Dedifferentiated amniotic fluid mesenchymal stem cell (primary cell): ENCODE measurements around the gene DAZAP2.
"Not testable (repeated sequence)": the region's sequence is repeated elsewhere in the genome, so short reads cannot be mapped to it uniquely, and the experiment has no call there.

Experiments
- DNase-seq: peaks from one replicate; pipeline ENCODE4 v3.0.0-alpha.2; 2016; ENCODE audit errors: extremely low spot score

The DAZAP2 gene

DNA sequence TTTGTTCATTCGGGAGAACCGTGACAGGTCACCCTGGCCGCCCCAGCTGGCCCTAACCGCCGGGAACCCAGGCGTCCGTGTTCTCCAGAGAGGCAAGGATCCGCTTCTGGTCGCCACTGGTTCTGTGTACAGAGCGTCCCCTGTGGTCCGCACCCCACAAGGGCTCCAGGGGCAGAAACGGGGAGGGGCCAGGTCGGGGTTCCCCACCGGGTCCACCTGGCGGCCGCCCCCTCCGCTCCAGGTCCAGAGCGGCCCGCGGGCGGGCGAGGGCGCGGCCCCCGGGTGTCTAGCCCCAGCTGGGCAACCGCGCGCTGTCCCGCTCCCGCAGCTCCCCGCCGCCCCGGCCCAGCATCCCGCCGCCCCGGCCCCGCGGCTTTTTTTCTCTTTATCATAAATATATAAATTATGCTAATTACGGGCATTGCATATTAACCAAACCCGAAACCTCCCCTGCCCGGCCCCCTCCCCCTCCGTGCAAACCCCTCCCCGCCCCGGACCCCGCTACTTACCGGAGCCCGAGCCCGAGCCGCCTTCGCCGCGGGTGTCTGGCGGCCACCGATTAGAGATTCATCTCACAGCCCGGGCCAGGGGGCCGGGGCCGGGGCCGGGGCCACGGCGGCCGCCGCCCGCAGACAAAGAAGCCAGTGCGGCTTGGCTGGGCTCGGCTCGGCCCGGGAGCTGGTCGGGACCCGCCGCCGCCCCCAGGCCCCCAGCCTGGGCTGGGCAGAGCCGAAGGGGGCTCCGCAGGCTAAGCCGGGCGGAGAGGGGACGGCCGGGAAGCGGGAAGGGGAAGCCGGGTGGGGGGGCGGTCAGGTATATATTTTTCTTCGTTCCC lies 21.3 kb upstream of the DAZAP2 start:
- DNase-seq, result no peak

- DNase-seq, result peak; percentile 81
Measured at GRCh38 chr12:51217968-51218606, 20.5 kb upstream of the DAZAP2 start, which contains the start of gene POU6F1. TSS of gene POU6F1 (minus strand) at chr12:51218062. CDS start at chr12:51206836, 11,226 bp downstream.

- DNase-seq, result no peak
Measured at GRCh38 chr12:51218607-51219161, 19.9 kb upstream of the DAZAP2 start.

DNA sequence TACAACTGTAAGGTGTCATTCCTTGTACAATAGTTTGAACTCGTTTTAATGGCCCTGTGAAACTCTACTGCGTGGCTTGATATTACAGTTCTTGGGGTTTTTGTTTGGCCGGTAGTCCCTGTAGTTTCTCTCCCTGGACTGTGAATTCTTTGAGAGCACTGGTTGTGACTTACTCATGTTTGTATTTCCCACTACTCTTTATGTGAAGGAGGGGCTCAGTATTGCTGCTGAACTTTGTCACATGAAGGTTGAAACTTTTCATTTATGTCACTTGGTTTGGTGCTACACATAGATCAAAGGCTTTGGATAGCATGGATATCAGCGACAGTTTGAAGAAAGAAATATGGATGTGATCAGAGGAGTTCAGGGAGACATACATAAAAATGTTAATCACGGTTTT lies 19.3 kb upstream of the DAZAP2 start:
- DNase-seq, result no peak

DNA sequence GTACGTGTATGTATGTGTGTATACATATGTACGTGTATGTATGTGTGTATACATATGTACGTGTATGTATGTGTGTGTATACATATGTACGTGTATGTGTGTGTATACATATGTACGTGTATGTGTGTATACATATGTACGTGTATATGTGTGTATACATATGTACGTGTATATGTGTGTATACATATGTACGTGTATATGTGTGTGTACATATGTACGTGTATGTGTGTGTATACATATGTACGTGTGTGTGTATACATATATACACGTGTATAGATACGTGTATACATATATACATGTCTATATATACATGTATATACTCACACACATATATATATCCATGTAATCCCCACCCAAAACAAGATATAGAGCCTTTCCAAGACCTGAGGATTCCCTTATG lies 18.8 kb upstream of the DAZAP2 start:
- DNase-seq, result not testable (repeated sequence)

GRCh38 chr12:51222461-51222860 lies 16.2 kb upstream of the DAZAP2 start:
- no peak for DNase-seq

DNA sequence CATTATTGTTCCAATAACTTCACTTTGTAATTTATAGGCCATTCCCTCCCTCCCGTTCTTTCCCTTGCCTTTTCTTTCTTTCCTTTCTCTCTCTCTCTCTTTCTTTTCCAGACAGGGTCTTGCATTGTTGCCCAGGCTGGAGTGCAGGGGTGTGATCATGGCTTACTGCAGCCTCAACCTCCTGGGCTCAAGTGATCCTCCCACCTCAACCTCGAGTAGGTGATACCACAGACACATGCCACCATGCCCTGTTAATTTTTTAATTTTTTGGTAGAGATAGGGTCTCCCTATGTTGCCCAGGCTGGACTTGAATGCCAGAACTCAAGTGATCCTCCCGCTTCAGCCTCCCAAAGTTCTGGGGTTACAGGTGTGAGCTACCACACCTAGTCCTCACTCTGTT lies 14.0 kb upstream of the DAZAP2 start:
- DNase-seq, result no peak

DNA sequence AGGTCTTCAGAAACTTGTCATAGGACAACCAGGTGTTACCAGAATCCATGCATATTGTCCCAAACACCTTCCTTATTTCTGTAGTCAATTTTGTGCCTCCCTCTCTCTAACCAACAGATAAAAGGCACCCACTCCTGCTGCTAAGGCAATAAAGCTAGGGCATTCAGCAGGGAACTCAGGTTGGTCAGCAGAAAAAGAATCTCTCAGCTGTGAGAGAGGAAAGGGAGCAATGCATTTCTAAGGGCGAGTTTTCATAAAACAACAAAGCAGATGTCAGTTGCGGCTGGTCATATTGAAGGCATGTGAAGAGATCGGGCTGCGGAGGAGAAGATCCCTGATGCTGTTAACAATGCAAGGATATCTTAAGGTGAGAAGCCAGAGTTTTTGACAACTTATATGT lies 13.4 kb upstream of the DAZAP2 start:
- DNase-seq, result no peak

DNA sequence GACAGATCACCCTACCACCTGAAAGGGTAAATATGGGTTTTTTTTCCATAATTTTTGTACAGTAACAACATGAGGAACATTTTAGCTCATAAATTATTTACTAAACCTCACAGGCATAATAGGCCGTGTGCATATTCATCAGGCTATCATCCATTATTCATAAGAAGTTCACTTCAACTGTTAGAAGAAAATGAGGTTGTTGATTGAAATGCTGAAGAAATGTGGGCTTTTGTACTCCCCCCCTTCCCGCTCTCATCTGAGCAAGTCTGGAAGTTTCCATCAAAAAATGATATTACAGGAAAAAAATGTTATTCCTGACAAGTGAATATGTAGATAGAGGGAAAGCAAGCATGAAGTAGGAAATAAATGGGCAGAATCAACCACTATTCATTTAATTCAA lies 12.9 kb upstream of the DAZAP2 start:
- DNase-seq, result no peak

- DNase-seq, result not testable (repeated sequence)
Measured at GRCh38 chr12:51227112-51227511, 11.5 kb upstream of the DAZAP2 start.

GRCh38 chr12:51227962-51228361 lies 10.7 kb upstream of the DAZAP2 start:
- DNase-seq, result no peak

DNA sequence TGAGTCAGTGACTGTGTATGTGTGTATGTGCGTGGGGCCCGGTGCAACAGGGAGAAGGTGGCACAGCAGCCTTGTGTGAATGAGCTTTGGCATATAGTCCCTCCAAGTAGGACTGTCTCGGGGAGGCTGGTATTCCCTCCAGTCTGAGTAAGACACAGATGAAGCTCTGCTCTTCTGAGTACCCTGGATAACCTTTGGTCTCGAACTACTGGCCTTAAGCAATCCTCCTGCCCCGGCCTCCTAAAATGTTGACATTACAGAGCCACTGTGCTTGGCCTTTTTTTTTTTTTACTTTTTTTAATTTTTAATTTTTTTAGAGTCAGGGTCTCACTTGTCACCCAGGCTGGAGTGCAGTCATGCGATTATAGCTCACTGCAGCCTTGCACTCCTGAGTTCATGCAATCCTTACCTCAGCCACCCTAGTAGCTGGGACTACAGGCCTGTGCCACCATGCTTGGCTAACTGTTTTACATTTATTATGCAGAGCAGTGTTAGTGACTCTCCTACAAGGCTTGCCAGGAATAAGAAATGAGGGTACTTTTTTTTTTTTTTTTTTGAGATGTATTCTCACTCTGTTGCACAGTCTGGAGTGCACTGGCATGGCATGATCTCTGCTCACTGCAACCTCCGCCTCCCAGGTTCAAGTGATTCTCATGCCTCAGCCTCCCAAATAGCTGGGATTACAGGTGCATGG lies 9.4 kb upstream of the DAZAP2 start:
- DNase-seq, result no peak

- DNase-seq, result no peak
Measured at GRCh38 chr12:51232642-51233041, 6.0 kb upstream of the DAZAP2 start.

DNA sequence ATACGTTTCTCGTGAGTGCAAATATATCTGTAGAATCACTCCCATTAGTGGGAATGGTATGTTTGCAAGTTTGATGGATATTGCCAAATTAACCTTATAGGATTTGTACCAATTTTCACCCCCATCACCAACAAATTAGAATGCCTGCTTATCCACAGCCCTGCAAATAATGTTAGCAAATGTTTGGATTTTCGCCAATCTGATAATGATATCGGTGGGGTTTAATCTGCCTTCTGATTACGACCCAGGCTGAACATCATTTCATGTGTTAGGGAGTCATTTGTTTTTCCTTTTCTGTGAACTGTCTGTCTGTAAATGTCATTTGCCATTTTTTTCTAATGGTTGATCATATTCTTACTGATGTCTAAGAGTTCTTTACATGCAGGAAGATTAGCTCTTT lies 4.1 kb upstream of the DAZAP2 start:
- no peak for DNase-seq

GRCh38 chr12:51238037-51238509 lies 553 bp upstream of the DAZAP2 start:
- no peak for DNase-seq

- no peak for DNase-seq
Measured at GRCh38 chr12:51240971-51241370, 2.3 kb downstream of the DAZAP2 start.

GRCh38 chr12:51242120-51242519 lies 3.5 kb downstream of the DAZAP2 start:
- no peak for DNase-seq

GRCh38 chr12:51242876-51243275 lies 4.2 kb downstream of the DAZAP2 start:
- DNase-seq, result no peak

GRCh38 chr12:51244269-51244668 lies 5.6 kb downstream of the DAZAP2 start:
- no peak for DNase-seq

GRCh38 chr12:51245476-51246253 lies 7.0 kb downstream of the DAZAP2 start:
- no peak for DNase-seq

DNA sequence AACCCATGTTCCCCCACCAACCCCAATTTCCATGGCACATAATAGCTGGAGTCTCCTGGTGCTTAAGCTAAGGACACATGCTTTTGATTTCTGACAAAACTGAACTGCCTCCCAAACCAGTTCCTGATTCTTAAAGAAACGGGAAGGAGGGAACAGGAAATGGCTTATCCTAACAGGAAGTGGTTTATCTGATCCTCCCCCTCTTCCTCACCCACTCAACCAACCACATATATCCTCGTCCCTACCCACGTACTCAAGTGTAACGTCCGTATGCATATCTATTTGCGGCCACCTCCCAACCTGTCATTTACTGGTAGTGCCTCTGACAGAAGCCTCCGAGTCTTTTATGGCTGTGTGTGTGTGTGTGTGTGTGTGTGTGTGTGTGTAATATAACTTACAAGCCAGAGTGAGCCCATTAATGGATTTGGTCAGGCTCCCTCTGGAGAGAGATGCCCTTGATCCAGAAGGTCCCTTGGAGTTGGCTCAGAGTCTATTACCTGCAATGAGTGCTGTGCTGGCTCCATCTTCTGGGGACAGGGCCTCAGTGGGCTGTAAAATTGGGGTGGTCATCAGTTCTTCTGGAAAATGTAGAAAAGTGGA lies 7.7 kb downstream of the DAZAP2 start:
- no peak for DNase-seq
